ENCODE measurements around the gene SNX14.

DNA sequence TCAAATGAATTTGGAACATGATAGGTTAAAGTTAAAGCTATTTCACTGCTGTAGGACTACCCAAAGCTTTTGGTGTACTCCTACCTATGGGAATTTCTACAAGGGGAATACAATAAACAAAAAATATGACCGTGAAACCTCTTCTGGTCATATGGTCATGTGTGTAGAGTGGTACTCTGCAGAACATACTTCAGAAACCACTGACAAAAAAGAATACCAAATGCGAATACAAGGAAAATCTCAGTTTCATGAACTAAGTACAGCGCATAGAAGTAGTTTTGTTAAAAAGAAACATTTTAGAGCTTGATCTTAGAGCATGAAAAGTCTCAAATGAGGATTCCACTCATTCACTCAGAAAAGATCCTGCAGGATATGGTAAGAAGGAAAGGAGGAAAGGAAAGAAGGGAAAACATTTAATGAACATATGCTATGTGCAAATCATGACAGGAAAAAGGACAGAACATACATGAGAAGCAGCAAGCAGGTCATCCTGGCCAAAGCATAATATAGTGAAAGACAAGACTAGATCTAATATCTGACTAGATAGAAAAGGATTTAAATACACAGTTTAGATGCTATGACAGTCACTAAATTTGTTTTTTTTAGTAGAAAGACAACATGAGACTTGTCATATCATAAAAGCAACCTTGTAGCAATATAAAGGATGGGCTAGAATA is 36.5 kb downstream of the SNX14 start:
- TF ChIP-seq, protein P1, sequence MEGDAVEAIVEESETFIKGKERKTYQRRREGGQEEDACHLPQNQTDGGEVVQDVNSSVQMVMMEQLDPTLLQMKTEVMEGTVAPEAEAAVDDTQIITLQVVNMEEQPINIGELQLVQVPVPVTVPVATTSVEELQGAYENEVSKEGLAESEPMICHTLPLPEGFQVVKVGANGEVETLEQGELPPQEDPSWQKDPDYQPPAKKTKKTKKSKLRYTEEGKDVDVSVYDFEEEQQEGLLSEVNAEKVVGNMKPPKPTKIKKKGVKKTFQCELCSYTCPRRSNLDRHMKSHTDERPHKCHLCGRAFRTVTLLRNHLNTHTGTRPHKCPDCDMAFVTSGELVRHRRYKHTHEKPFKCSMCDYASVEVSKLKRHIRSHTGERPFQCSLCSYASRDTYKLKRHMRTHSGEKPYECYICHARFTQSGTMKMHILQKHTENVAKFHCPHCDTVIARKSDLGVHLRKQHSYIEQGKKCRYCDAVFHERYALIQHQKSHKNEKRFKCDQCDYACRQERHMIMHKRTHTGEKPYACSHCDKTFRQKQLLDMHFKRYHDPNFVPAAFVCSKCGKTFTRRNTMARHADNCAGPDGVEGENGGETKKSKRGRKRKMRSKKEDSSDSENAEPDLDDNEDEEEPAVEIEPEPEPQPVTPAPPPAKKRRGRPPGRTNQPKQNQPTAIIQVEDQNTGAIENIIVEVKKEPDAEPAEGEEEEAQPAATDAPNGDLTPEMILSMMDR (IDR thresholded peaks at IDR 0.05) = no peak
- TF ChIP-seq POLR2A (IDR thresholded peaks at IDR 0.05) = no peak
